A549 (cell line): ENCODE data around the gene TPM1. TPM values are rescaled to one million over a fixed set of nuclear protein-coding genes. Genes with fewer than 3 reads are reported as not detected.

Experiments used
- ATAC-seq, 2 experiments: fragments of 200-7000 bp in 1 of 2; fragments of >200 bp in 1 of 2; cut with Nextera tagmentation in 1 of 2; cut with Tn5 transposase in 1 of 2; 3 replicates each; pipeline versions ENCODE4 v1.8.0 to v1.9.1; 2018 to 2020; ENCODE audit warnings: mild to moderate bottlenecking in 1 of 2, moderate library complexity in 1 of 2
- CTCF ChIA-PET: fragments of 300-600 bp; sonication (Branson Sonifier 250); formaldehyde crosslinking; extraction: SDS; loops from one replicate; lab custom pipeline; 2021; ENCODE audit warnings: antibody characterized with exemption, inconsistent platforms; lab: Yijun Ruan, JAX
- POLR2A ChIA-PET: fragments of 350-600 bp; formaldehyde crosslinking; extraction: SDS; loops from one replicate; lab custom pipeline; 2021; ENCODE audit warnings: antibody characterized with exemption, inconsistent platforms; lab: Yijun Ruan, JAX
- DNase-seq, 2 experiments: peaks; one replicate each; pipeline versions ENCODE4 v3.0.0 to v3.0.0-alpha.2; 2011 to 2016; ENCODE audit warnings: low read depth in 1 of 2, low spot score in 1 of 2
- FAIRE-seq: peaks from 2 replicates; lab custom pipeline; 2011; peaks lifted over from hg19 to GRCh38; lab: Jason Lieb, UNC
- H3K27ac ChIP-seq, 2 experiments: fragments of >200 bp; sonication (Bioruptor Twin); formaldehyde crosslinking; 3 replicates each; pipeline ENCODE4 v1.5.1; 2016 to 2017
- H3K4me1 ChIP-seq: fragments of >200 bp; sonication (Bioruptor Twin); formaldehyde crosslinking; 3 replicates; pipeline ENCODE4 v1.6.1; 2016
- H3K4me2 ChIP-seq: fragments of >200 bp; sonication (Bioruptor Twin); formaldehyde crosslinking; 3 replicates; pipeline ENCODE4 v1.6.1; 2016
- H3K4me3 ChIP-seq: fragments of >200 bp; sonication (Bioruptor Twin); formaldehyde crosslinking; 3 replicates; pipeline ENCODE4 v1.5.1; 2016
- H3K9me3 ChIP-seq: fragments of >200 bp; sonication (Bioruptor Twin); formaldehyde crosslinking; 3 replicates; pipeline ENCODE4 v1.6.1; 2016
- ATOH8 ChIP-seq: fragments of 250-450 bp; sonication (Bioruptor Pico); IDR thresholded peaks from 2 replicates; pipeline ENCODE4 v1.5.0; 2020; ENCODE audit warnings: low read depth, mild to moderate bottlenecking, moderate library complexity
- BCL3 ChIP-seq: fragments of >200 bp; sonication (Bioruptor Twin); formaldehyde crosslinking; IDR thresholded peaks from 3 replicates; pipeline ENCODE4 v1.6.1; 2016
- BHLHE40 ChIP-seq: IDR thresholded peaks from 2 replicates; pipeline ENCODE4 v1.6.1; 2012; ENCODE audit warnings: low read depth, low read length, inconsistent platforms
- CEBPB ChIP-seq, 2 experiments: fragments of >200 bp in 1 of 2; sonication (Bioruptor Twin) in 1 of 2; formaldehyde crosslinking in 1 of 2; IDR thresholded peaks; 2 replicates each; pipeline ENCODE4 v1.6.1; 2012 to 2016
- CHD2 ChIP-seq: fragments of 150-350 bp; IDR thresholded peaks from 2 replicates; pipeline ENCODE4 v1.6.1; 2014; ENCODE audit warnings: low read length; ENCODE audit not compliant: partially characterized antibody
- ESRRA ChIP-seq: fragments of 150-350 bp; IDR thresholded peaks from 2 replicates; pipeline ENCODE4 v1.6.1; 2014; ENCODE audit warnings: mild to moderate bottlenecking, low read length, borderline replicate concordance
- FOSB ChIP-seq: fragments of 250-450 bp; sonication (Bioruptor Pico); IDR thresholded peaks from 2 replicates; pipeline ENCODE4 v1.5.0; 2020; ENCODE audit warnings: mild to moderate bottlenecking, moderate library complexity
- FOXS1 ChIP-seq: fragments of 250-450 bp; sonication (Bioruptor Pico); IDR thresholded peaks from 2 replicates; pipeline ENCODE4 v1.5.0; 2020; ENCODE audit warnings: mild to moderate bottlenecking, moderate library complexity
- GATA3 ChIP-seq: IDR thresholded peaks from 2 replicates; pipeline ENCODE4 v1.6.1; 2012; ENCODE audit warnings: borderline replicate concordance
- HEYL ChIP-seq: fragments of 250-450 bp; sonication (Bioruptor Pico); IDR thresholded peaks from 2 replicates; pipeline ENCODE4 v1.8.0; 2021; ENCODE audit warnings: mild to moderate bottlenecking, moderate library complexity
- HOXA7 ChIP-seq: fragments of 250-450 bp; sonication (Bioruptor Pico); IDR thresholded peaks from 2 replicates; pipeline ENCODE4 v1.5.0; 2020; ENCODE audit warnings: mild to moderate bottlenecking, moderate library complexity
- JUN ChIP-seq, 2 experiments: fragments of >200 bp; sonication (Bioruptor Twin); formaldehyde crosslinking; IDR thresholded peaks; 2 replicates in 1 of 2; 3 replicates in 1 of 2; pipeline ENCODE4 v1.6.1; 2016 to 2017
- MAZ ChIP-seq: fragments of 150-350 bp; IDR thresholded peaks from 2 replicates; pipeline ENCODE4 v1.6.1; 2014; ENCODE audit warnings: antibody characterized with exemption, low read depth, low read length, borderline replicate concordance
- NPAS2 ChIP-seq: fragments of 250-450 bp; sonication (Bioruptor Pico); IDR thresholded peaks from 2 replicates; pipeline ENCODE4 v1.8.0; 2022; ENCODE audit warnings: mild to moderate bottlenecking, moderate library complexity, borderline replicate concordance
- PBX3 ChIP-seq: IDR thresholded peaks from 2 replicates; pipeline ENCODE4 v1.6.1; 2012
- POLR2AphosphoS2 ChIP-seq: conservative IDR thresholded peaks from 2 replicates; pipeline ENCODE4 v1.6.1; 2012; ENCODE audit warnings: low read length, improper control_type of control experiment, inconsistent platforms
- RARB ChIP-seq: fragments of 250-450 bp; sonication (Bioruptor Pico); IDR thresholded peaks from 2 replicates; pipeline ENCODE4 v1.8.0; 2021; ENCODE audit warnings: mild to moderate bottlenecking, moderate library complexity
- SMC3 ChIP-seq: fragments of >200 bp; sonication (Bioruptor Twin); formaldehyde crosslinking; IDR thresholded peaks from 3 replicates; pipeline ENCODE4 v1.6.1; 2018; ENCODE audit warnings: inconsistent platforms
- SREBF2 ChIP-seq: fragments of 450-650 bp; IDR thresholded peaks from 2 replicates; pipeline ENCODE4 v1.6.1; 2014; ENCODE audit warnings: mild to moderate bottlenecking, moderate library complexity
- TFCP2L1 ChIP-seq: fragments of 250-450 bp; sonication (Bioruptor Pico); IDR thresholded peaks from 2 replicates; pipeline ENCODE4 v1.5.0; 2021; ENCODE audit warnings: mild to moderate bottlenecking
- TP53 ChIP-seq: fragments of 250-450 bp; sonication (Bioruptor Pico); IDR thresholded peaks from 2 replicates; pipeline ENCODE4 v1.5.0; 2021; ENCODE audit warnings: mild to moderate bottlenecking, moderate library complexity
- WGBS: methylation state at CpG from one replicate; pipeline ENCODE4 v1.1.6; 2017; ENCODE audit errors: missing lambda C conversion rate; 5-methylcytosine and 5-hydroxymethylcytosine counted together
- polyA plus RNA-seq, 4 experiments: library from polyadenylated mRNA; depleted of rRNA in 3 of 4; stranded (reverse); fragments of >200 nt; fragmentation: RNase III in 1 of 4; extraction: RNeasy Plus Mini Kit Qiagen cat#74134 plus additional on column Dnase treatment in 1 of 4; gene quantifications; 2 replicates in 3 of 4; 3 replicates in 1 of 4; pipeline ENCODE4 v1.2.3, GENCODE V29; 2011 to 2017

The TPM1 gene
- polyA plus RNA-seq, 2 of the 4 experiments (the other 2 are of a cell fraction) = 894 to 954 TPM

GRCh38 chr15:63065262-63066221 is 23.0 kb downstream of the TPM1 start (continued):
- no peak for TF ChIP-seq SREBF2
- 0 out of 2 replicates have a peak, but pooled peaks have one; percentile 15 for TF ChIP-seq TP53 (CRISPR knock-in tag)
- no peak for TF ChIP-seq MAZ

- TF ChIP-seq BHLHE40 (no peak), ESRRA (no peak), BCL3 (no peak), FOXS1 (CRISPR knock-in tag) (no peak), FOSB (CRISPR knock-in tag) (0 out of 2 replicates have a peak, but pooled peaks have one; percentile 54), TFCP2L1 (CRISPR knock-in tag) (peak; percentile 36; the same call in 1 of the 2 replicates), POLR2AphosphoS2 (peak; percentile 95), RARB (CRISPR knock-in tag) (0 out of 2 replicates have a peak, but pooled peaks have one; percentile 34)
- no peak overlapping the region for H3K4me3 ChIP-seq
- peaks cover 86% of the 10 kb centered on the region for H3K4me1 ChIP-seq
- no peak for ATAC-seq
- ChIA-PET POLR2A (interaction anchor here (0.6 to 1.8 kb wide), 2 partner anchors 18 to 122 kb away, joined by 4 to 6 read pairs; no protein-coding TSS in a partner anchor), CTCF (interaction anchor here (1.2 to 50.6 kb wide), 3 partner anchors 6 to 284 kb away, joined by 3 to 1136 read pairs (median 1136); partner anchors contain the start of gene TPM1)
- peak; percentile 98 for FAIRE-seq
- no peak overlapping the region for H3K4me2 ChIP-seq
- peak overlapping the region in 1 of 2 experiments; percentile 44; a peak in 2 of 6 replicates for H3K27ac ChIP-seq
- H3K9me3 ChIP-seq = no peaks in the 10 kb centered on the region
- 77% methylated on average over 3 of the region's 3 CpGs for WGBS
- DNase-seq = no peak
Measured at GRCh38 chr15:63066272-63066671, 23.7 kb downstream of the TPM1 start.

GRCh38 chr15:63067306-63067705 is 24.8 kb downstream of the TPM1 start:
- Histone ChIP-seq H3K9me3 (no peaks in the 10 kb centered on the region), H3K27ac (peak overlapping the region in 1 of 2 experiments; percentile 32; a peak in 3 of 6 replicates), H3K4me3 (no peak overlapping the region), H3K4me2 (no peak overlapping the region), H3K4me1 (peaks cover 86% of the 10 kb centered on the region)
- FAIRE-seq = no peak
- POLR2A ChIA-PET = interaction anchor here (1.6 to 1.8 kb wide), 2 partner anchors 19 to 22 kb away, joined by 7 to 8 read pairs; no protein-coding TSS in a partner anchor
- CTCF ChIA-PET = interaction anchor here (0.7 to 50.6 kb wide), 3 partner anchors 7 to 214 kb away, joined by 3 to 1136 read pairs (median 1136); partner anchors contain the start of gene TPM1
- TF ChIP-seq CEBPB (IDR thresholded peaks at IDR 0.05) (no peak), NPAS2 (CRISPR knock-in tag) (no peak), TFCP2L1 (CRISPR knock-in tag) (peak; percentile 34; the same call in 1 of the 2 replicates)
- 100% methylated on average over 1 of the region's 1 CpG for WGBS
- ATAC-seq = no peak
- no peak for DNase-seq

GRCh38 chr15:63067976-63068743 is 25.6 kb downstream of the TPM1 start:
- WGBS = 85% methylated on average over 13 of the region's 13 CpGs
- no peaks in the 10 kb centered on the region for H3K9me3 ChIP-seq
- no peak overlapping the region for H3K4me3 ChIP-seq
- DNase-seq (peak in 1 of 2 experiments; percentile 29), FAIRE-seq (no peak), ATAC-seq (no peak)
- peak overlapping the region in 1 of 2 experiments; percentile 32; a peak in 3 of 6 replicates for H3K27ac ChIP-seq
- H3K4me1 ChIP-seq = peaks cover 89% of the 10 kb centered on the region
- no peak overlapping the region for H3K4me2 ChIP-seq
- CTCF ChIA-PET = interaction anchor here (0.7 to 50.6 kb wide), 3 partner anchors 7 to 215 kb away, joined by 3 to 1136 read pairs (median 1136); partner anchors contain the start of gene TPM1
- POLR2A ChIA-PET = interaction anchor here (1.0 to 1.8 kb wide), 5 partner anchors 12 to 223 kb away, joined by 4 to 8 read pairs (median 5); no protein-coding TSS in a partner anchor
- TF ChIP-seq CHD2 = peak; percentile 18
- TF ChIP-seq BCL3 = no peak
- TF ChIP-seq SMC3 = no peak
- TF ChIP-seq PBX3 = no peak
- no peak for TF ChIP-seq HEYL (CRISPR knock-in tag)
- peak in 1 of 2 experiments; percentile 4; a peak in 1 of 5 replicates for TF ChIP-seq JUN (IDR thresholded peaks at IDR 0.05)
- TF ChIP-seq POLR2AphosphoS2 = peak; percentile 96
- TF ChIP-seq ATOH8 (CRISPR knock-in tag) = no peak
- no peak for TF ChIP-seq GATA3
- peak; percentile 89 for TF ChIP-seq HOXA7 (CRISPR knock-in tag)
- TF ChIP-seq, all 56 proteins: peak for 4
